Mesendoderm (in vitro differentiated cells): Measurements from ENCODE around the gene TTPAL.

Source experiments
- DNase-seq: peaks from one replicate; pipeline ENCODE4 v3.0.0; 2013
- H2AK5ac ChIP-seq: 2 replicates; pipeline ENCODE4 v1.6.1; 2013; ENCODE audit warnings: low read length, inconsistent platforms
- H2BK120ac ChIP-seq: 2 replicates; pipeline ENCODE4 v1.6.1; 2013; ENCODE audit warnings: low read depth, mild to moderate bottlenecking, low read length, moderate library complexity, mixed read lengths
- H2BK15ac ChIP-seq: replicated peaks from 2 replicates; pipeline ENCODE4 v1.6.1; 2013; ENCODE audit warnings: low read depth, mild to moderate bottlenecking, moderate library complexity
- H2BK5ac ChIP-seq: 2 replicates; pipeline ENCODE4 v1.6.1; 2013; ENCODE audit warnings: low read length, inconsistent platforms
- H3K18ac ChIP-seq: 2 replicates; pipeline ENCODE4 v1.6.1; 2013; ENCODE audit warnings: mild to moderate bottlenecking, low read length, mixed read lengths
- H3K23ac ChIP-seq: one replicate; pipeline ENCODE4 v1.6.1; 2013; ENCODE audit warnings: low read length
- H3K27ac ChIP-seq: 2 replicates; pipeline ENCODE4 v1.5.1; 2013; ENCODE audit warnings: low read depth, mild to moderate bottlenecking, inconsistent platforms, low read length, moderate library complexity
- H3K27me3 ChIP-seq: 2 replicates; pipeline ENCODE4 v1.6.1; 2013; ENCODE audit warnings: low read length, control low read depth, mild to moderate bottlenecking, inconsistent platforms; ENCODE audit not compliant: insufficient read depth, poor library complexity
- H3K36me3 ChIP-seq: 2 replicates; pipeline ENCODE4 v1.6.1; 2013; ENCODE audit warnings: low read length, inconsistent platforms; ENCODE audit not compliant: control insufficient read depth, insufficient read depth
- H3K4ac ChIP-seq: one replicate; pipeline ENCODE4 v1.6.1; 2013; ENCODE audit warnings: low read depth, mild to moderate bottlenecking, low read length, moderate library complexity
- H3K4me1 ChIP-seq: 2 replicates; pipeline ENCODE4 v1.6.1; 2013; ENCODE audit warnings: low read depth, low read length, inconsistent platforms; ENCODE audit not compliant: control insufficient read depth
- H3K4me2 ChIP-seq: 2 replicates; pipeline ENCODE4 v1.6.1; 2013; ENCODE audit warnings: low read length
- H3K4me3 ChIP-seq: 2 replicates; pipeline ENCODE4 v1.5.1; 2013; ENCODE audit warnings: mild to moderate bottlenecking, low read length
- H3K56ac ChIP-seq: one replicate; pipeline ENCODE4 v1.6.1; 2013; ENCODE audit warnings: low read length
- H3K79me1 ChIP-seq: 2 replicates; pipeline ENCODE4 v1.6.1; 2013; ENCODE audit warnings: low read length, inconsistent platforms
- H3K79me2 ChIP-seq: 2 replicates; pipeline ENCODE4 v1.6.1; 2013; ENCODE audit warnings: mild to moderate bottlenecking, low read length; ENCODE audit not compliant: control insufficient read depth, insufficient read depth
- H3K9ac ChIP-seq: 2 replicates; pipeline ENCODE4 v1.6.1; 2013; ENCODE audit warnings: low read length, inconsistent platforms
- H4K5ac ChIP-seq: one replicate; pipeline ENCODE4 v1.6.1; 2013; ENCODE audit warnings: low read length
- H4K8ac ChIP-seq: one replicate; pipeline ENCODE4 v1.6.1; 2013; ENCODE audit warnings: low read depth, mild to moderate bottlenecking, control low read depth, low read length, moderate library complexity
- WGBS: extraction: QIAGEN DNeasy Blood & Tissue Kit; methylation state at CpG from one replicate; pipeline ENCODE4 v1.1.7; 2013; ENCODE audit warnings: low lambda C conversion rate, missing lambda C conversion rate; ENCODE audit not compliant: insufficient coverage; ENCODE audit errors: extremely low coverage; 5-methylcytosine and 5-hydroxymethylcytosine counted together

Gene TTPAL

DNA sequence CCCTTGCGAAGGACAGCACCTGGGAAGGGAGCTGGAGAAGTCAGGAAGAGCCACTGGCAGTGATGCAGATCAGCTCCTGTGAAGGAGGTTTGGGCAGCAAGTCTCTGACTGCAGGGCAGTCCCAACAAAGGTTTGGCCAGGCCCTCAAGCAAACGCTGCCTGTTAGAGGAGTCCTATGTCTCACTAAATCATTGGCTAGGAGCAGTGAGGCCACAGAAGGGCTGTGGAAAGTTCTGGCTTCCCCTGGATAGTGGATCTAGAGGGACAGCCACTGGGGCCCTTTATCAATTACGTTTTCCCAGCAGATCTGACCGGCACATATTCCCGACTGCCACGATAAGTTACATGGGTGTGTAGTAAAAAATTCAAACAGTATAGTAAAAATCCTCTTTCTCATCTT, 2.5 kb downstream of the TTPAL start:
- Histone ChIP-seq H3K9ac (no peak overlapping the region), H3K79me1 (peaks cover 4% of the 10 kb centered on the region), H3K4me2 (no peak overlapping the region), H2BK5ac (no peak overlapping the region), H3K4ac (no peak overlapping the region), H3K56ac (no peak overlapping the region), H3K36me3 (no peaks in the 10 kb centered on the region), H4K8ac (no peak overlapping the region), H2BK120ac (no peak overlapping the region), H3K79me2 (peaks cover 1% of the 10 kb centered on the region), H3K18ac (no peak overlapping the region), H2BK15ac (no peak overlapping the region), H3K27me3 (no peaks in the 10 kb centered on the region), H4K5ac (no peak overlapping the region), H2AK5ac (no peak overlapping the region), H3K4me3 (no peak overlapping the region), H3K27ac (no peak overlapping the region), H3K23ac (no peak overlapping the region), H3K4me1 (no peaks in the 10 kb centered on the region)
- no peak for DNase-seq
- no CpG with 5 or more reads among the region's 6 CpGs for WGBS

DNA sequence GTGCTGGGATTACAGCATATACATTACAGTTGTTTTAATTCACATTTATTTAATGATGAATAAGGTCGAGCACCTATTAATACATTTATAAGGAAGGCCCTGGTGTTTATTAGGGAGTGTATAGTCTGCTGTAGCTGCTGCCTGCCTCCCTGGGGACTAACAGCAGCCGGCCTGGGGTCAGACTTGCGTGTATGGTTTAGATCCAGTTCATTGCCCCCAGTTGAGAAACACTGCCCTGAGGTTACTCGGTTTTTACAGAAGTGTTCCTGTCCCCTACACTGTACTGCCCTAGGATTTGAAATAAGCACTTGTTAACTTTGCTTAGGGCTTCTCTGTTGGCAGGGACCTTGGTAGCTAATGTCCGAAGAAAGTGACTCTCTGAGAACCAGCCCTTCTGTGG, 4.0 kb downstream of the TTPAL start:
- Histone ChIP-seq H3K36me3 (peaks cover 1% of the 10 kb centered on the region), H3K4me2 (no peak overlapping the region), H3K4me1 (no peaks in the 10 kb centered on the region), H3K56ac (no peak overlapping the region), H3K4me3 (no peak overlapping the region), H3K79me2 (peaks cover 1% of the 10 kb centered on the region), H4K8ac (no peak overlapping the region), H2AK5ac (no peak overlapping the region), H3K18ac (no peak overlapping the region), H3K79me1 (peaks cover 4% of the 10 kb centered on the region), H3K9ac (no peak overlapping the region), H4K5ac (no peak overlapping the region), H3K27me3 (no peaks in the 10 kb centered on the region), H2BK5ac (no peak overlapping the region), H3K27ac (no peak overlapping the region), H2BK15ac (no peak overlapping the region), H3K23ac (no peak overlapping the region), H2BK120ac (no peak overlapping the region), H3K4ac (no peak overlapping the region)
- WGBS: no CpG with 5 or more reads among the region's 5 CpGs
- DNase-seq: no peak

DNA sequence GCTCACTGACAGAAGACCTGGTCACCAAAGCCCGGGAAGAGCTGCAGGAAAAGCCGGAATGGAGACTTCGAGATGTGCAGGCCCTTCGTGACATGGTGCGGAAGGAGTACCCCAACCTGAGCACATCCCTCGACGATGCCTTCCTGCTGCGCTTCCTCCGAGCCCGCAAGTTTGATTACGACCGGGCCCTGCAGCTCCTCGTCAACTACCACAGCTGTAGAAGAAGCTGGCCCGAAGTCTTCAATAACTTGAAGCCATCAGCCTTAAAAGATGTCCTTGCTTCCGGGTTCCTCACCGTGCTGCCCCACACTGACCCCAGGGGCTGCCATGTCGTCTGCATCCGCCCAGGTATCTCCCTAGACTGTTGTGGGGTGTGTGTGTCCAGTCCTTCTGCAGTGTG, 4.4 kb downstream of the TTPAL start:
- H4K5ac ChIP-seq: no peak overlapping the region
- H3K4me1 ChIP-seq: no peaks in the 10 kb centered on the region
- H3K4ac ChIP-seq: no peak overlapping the region
- peaks cover 1% of the 10 kb centered on the region for H3K36me3 ChIP-seq
- no peak overlapping the region for H2BK120ac ChIP-seq
- no peak overlapping the region for H3K27ac ChIP-seq
- no peak overlapping the region for H2BK5ac ChIP-seq
- no peak overlapping the region for H2BK15ac ChIP-seq
- no peak overlapping the region for H3K56ac ChIP-seq
- H3K4me2 ChIP-seq: no peak overlapping the region
- no peak overlapping the region for H2AK5ac ChIP-seq
- no peak overlapping the region for H3K4me3 ChIP-seq
- H4K8ac ChIP-seq: no peak overlapping the region
- peaks cover 4% of the 10 kb centered on the region for H3K79me1 ChIP-seq
- no peaks in the 10 kb centered on the region for H3K27me3 ChIP-seq
- no peak for DNase-seq
- H3K23ac ChIP-seq: no peak overlapping the region
- peaks cover 1% of the 10 kb centered on the region for H3K79me2 ChIP-seq
- no CpG with 5 or more reads among the region's 18 CpGs for WGBS
- no peak overlapping the region for H3K9ac ChIP-seq
- no peak overlapping the region for H3K18ac ChIP-seq

GRCh38 chr20:44481719-44482416, 6.2 kb downstream of the TTPAL start:
- Histone ChIP-seq H2AK5ac (no peak overlapping the region), H2BK120ac (no peak overlapping the region), H3K79me1 (no peaks in the 10 kb centered on the region), H3K4ac (no peak overlapping the region), H4K8ac (no peak overlapping the region), H3K18ac (no peak overlapping the region), H3K36me3 (peaks cover 1% of the 10 kb centered on the region), H3K27me3 (no peaks in the 10 kb centered on the region), H3K4me3 (no peak overlapping the region), H3K4me2 (no peak overlapping the region), H3K79me2 (no peaks in the 10 kb centered on the region), H3K56ac (no peak overlapping the region), H2BK15ac (no peak overlapping the region), H3K4me1 (no peaks in the 10 kb centered on the region), H2BK5ac (no peak overlapping the region), H3K9ac (no peak overlapping the region), H4K5ac (no peak overlapping the region), H3K23ac (no peak overlapping the region), H3K27ac (no peak overlapping the region)
- no CpG with 5 or more reads among the region's 6 CpGs for WGBS
- no peak for DNase-seq

GRCh38 chr20:44483112-44483511, 7.4 kb downstream of the TTPAL start:
- no peak overlapping the region for H2AK5ac ChIP-seq
- no peak overlapping the region for H3K9ac ChIP-seq
- no peaks in the 10 kb centered on the region for H3K79me1 ChIP-seq
- H3K79me2 ChIP-seq: no peaks in the 10 kb centered on the region
- H3K18ac ChIP-seq: no peak overlapping the region
- H2BK5ac ChIP-seq: no peak overlapping the region
- no CpG with 5 or more reads among the region's 5 CpGs for WGBS
- no peak overlapping the region for H3K56ac ChIP-seq
- no peak overlapping the region for H2BK120ac ChIP-seq
- no peaks in the 10 kb centered on the region for H3K4me1 ChIP-seq
- H4K5ac ChIP-seq: no peak overlapping the region
- no peak overlapping the region for H3K23ac ChIP-seq
- no peak overlapping the region for H2BK15ac ChIP-seq
- no peak overlapping the region for H3K4me2 ChIP-seq
- H3K36me3 ChIP-seq: peaks cover 1% of the 10 kb centered on the region
- no peak overlapping the region for H3K27ac ChIP-seq
- no peak overlapping the region for H4K8ac ChIP-seq
- no peak overlapping the region for H3K4ac ChIP-seq
- no peak for DNase-seq
- no peaks in the 10 kb centered on the region for H3K27me3 ChIP-seq
- no peak overlapping the region for H3K4me3 ChIP-seq
